Skin of body (tissue), 3 donors: Measurements from ENCODE around the gene XKR7. TPM values are rescaled to one million over a fixed set of nuclear protein-coding genes. Genes with fewer than 3 reads are reported as not detected.

Source experiments
- DNase-seq: peaks from one replicate; lab custom pipeline; 2025; lab: John Stamatoyannopoulos, UW
- small RNA-seq: library from RNA; depleted of rRNA; stranded (forward); fragments of <200 nt; gene quantifications from one replicate; pipeline ENCODE3, GENCODE V24; 2014; ENCODE audit warnings: low replicate concordance
- total RNA-seq: library from RNA; depleted of rRNA; stranded (reverse); fragments of >200 nt; gene quantifications from one replicate; pipeline ENCODE4 v1.2.3, GENCODE V29; 2014

XKR7 gene
- total RNA-seq, 1 donor from 2014 or later = not detected

- no peak for DNase-seq
Observed at GRCh38 chr20:32037929-32038328, 70.0 kb downstream of the XKR7 start.

DNA sequence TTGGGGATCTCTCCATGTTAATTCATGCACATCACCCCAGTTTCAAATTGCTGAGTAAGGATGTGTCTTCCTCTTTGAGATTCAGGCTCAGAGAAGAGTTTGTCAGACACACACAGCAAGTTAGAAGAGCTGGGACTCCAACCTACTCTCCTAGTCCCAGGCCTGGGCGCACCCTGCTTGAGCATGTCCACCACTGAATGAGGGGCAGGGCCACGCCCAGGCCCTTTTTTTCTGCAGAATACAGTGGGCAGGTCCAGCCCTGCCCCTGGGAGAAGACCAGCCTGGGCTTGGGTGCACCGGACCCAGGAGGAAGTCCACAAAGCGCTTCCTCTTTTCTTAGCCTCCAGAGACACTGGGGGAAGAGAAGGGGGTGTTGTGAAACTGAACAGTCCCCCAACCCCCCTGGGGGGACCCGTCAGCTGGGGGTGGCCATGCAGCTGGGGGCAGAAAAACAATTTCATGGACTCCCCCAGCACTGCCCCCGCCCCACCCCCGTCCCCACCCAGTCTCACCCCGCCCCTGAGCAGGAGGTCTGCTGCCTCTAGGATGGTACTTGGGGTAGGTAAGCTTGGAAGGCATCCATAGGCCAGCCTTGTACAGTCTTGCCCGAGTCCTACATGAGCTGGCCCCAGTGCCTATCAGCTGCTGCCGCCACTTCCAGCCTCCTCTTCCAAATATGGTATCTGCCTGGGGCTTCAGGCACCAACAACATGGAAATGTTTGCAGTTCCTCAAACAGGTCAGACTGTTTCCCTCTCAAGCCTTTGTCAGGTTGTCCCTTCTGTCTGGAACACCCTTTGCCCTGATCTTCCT lies 72.4 kb downstream of the XKR7 start:
- DNase-seq = no peak

GRCh38 chr20:32045999-32046398 lies 78.0 kb downstream of the XKR7 start:
- DNase-seq = no peak

DNA sequence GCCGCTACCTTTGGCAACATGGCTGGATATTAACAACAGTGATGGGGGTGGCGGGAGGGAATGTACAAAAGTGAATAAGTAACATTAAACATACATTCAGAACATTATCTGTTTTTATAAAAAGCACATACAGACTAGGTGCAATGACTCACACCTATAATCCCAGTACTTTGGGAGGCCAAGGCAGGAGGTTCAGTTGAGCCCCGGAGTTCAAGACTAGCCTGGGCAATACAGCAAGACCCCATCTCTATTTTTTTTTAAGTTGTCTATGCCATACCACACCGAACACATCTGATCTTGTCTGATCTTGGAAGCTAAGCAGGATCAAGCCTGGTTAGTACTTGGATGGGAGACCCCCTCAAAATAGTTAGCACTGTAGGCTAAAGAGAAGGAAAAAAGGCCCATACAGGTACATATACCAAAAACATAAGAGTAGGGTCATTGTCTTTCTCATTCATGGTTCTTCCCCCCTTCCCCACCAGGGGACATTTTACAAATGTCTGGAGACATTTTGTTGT lies 82.4 kb downstream of the XKR7 start:
- DNase-seq = no peak

DNA sequence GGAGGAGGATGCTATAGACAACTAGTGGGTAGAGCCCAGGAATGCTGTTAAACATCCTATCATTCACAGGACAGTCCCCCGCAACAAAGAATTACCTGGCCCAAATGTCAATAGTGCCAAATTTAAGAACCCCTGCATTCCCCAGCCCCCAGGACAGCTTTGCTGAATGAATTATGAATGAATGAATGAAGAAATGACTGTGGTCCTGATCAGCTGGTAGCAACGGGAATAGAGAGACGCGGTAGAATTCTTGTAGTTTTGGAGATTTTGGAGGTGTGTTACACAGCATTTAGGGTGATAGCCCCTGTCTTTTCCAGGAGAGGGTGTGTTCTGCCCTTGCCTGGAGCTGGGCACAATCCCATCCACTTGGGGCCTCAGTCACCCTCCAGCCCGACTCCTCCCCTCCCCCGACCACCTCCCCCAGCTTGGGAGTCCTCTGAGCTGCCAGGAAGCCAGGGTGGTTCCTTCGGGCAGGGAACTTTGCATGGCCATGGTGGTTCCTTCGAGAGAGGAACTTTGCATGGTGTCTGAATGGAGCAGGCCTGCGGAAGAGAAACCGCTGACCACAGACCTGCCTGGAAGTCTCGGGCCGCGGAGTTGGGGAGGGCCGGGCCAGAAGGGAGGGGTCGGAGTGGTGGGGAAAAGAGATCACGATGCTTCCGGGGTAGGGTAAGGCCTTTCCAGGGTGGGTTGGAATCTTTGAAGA lies 83.1 kb downstream of the XKR7 start:
- no peak for DNase-seq

DNA sequence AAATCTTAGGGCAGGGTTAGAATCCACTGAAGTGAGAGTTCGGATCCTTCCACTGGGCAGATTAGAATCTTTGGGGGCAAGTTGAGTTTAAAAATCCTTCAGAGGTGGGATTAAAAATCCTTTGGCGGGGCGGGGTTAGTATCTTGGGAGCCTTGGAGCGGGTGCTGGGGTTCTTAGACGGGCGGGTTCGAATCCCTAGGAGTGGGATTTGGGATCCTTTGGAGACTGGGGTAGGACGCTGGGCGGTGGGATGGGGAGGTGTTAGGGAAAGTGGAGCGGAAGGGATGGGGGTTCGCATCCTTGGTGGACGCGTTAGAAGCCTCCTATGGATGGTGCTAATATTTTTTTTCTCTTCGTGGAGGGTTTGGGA lies 83.8 kb downstream of the XKR7 start:
- no peak for DNase-seq

DNA sequence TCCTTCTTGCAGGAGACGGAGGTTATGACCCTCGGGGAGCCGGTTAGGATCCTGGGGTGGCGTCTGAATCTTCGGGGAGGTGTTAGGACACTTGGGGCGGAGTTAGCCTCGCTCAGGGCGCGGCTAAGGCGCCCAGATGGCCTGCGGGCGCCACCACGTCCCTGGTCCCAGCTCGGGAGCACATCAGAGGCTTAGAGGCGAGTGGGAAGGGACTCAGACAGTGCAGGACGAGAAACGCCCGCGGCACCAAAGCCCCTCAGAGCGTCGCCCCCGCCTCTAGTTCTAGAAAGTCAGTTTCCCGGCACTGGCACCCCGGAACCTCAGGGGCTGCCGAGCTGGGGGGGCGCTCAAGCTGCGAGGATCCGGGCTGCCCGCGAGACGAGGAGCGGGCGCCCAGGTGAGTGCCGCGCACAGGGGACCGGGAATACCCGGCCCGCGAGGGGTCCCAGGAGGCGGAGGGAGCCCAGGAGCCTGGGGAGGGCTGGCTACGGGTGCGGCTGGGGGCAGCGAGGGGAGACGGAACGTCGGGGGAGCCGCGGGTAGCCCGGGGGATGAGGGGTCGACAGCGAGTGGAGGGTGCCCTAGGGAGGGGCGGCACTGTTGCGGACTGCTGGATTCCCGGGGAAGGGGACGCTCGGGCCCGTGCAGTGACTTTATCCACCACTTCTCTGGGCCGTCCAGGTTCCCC lies 84.3 kb downstream of the XKR7 start, which contains the start of gene HCK:
HCK (plus strand) TSS at position 153 of the 688 bp plus-strand sequence.
- no peak for DNase-seq

- no peak for DNase-seq
Observed at GRCh38 chr20:32052778-32053362, 84.9 kb downstream of the XKR7 start.

Small RNA genes within 50 kb of the gene (small RNA-seq; reads per million reads assigned to genes)
- gene RNA5SP481 = 0.07 reads per million
- not detected for gene RNA5SP482

Other genes with a start within 250 kb of the XKR7 start
- 56.4 TPM for gene BCL2L1, start 245.3 kb upstream of the XKR7 start, total RNA-seq
- 14.8 TPM for gene TPX2, start 228.9 kb upstream of the XKR7 start, total RNA-seq
- gene MYLK2, start 148.8 kb upstream of the XKR7 start, total RNA-seq = 6.1 TPM
- gene FOXS1, start 122.5 kb upstream of the XKR7 start, total RNA-seq = 1.4 TPM
- 3.2 TPM for gene DUSP15, start 97.6 kb upstream of the XKR7 start, total RNA-seq
- 0.30 TPM for gene TTLL9, start 97.5 kb upstream of the XKR7 start, total RNA-seq
- 4.4 TPM for gene PDRG1, start 16.1 kb upstream of the XKR7 start, total RNA-seq
- 3.0 TPM for gene CCM2L, start 42.3 kb downstream of the XKR7 start, total RNA-seq
- 11.5 TPM for gene HCK, start 84.1 kb downstream of the XKR7 start, total RNA-seq
- 23.8 TPM for gene TM9SF4, start 141.6 kb downstream of the XKR7 start, total RNA-seq
- 6.4 TPM for gene PLAGL2, start 239.6 kb downstream of the XKR7 start, total RNA-seq
- 21.4 TPM for gene POFUT1, start 239.7 kb downstream of the XKR7 start, total RNA-seq